ENCODE results near the gene PRKN.

PRKN gene

DNA sequence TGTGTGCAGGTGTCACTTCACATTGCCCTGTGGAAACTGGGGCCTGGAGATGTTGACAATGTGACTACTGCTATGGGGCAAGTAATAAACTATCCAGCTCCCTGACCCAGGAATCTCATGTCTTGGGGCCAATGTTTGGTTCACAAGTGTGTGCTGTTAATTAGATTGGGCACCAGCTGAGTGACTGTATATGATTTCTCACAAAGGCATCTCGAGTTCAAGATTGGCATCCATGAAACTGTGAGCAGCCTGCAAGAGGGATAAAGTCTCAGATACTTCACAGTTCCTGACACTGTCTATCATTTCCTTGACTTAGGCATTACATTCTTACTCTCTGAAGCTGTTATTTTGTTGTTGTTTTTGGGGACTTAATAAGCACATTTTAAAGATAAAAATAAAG is 264.0 kb downstream of the PRKN start:
- TF ChIP-seq GLIS3 (CRISPR knock-in tag; IDR thresholded peaks at IDR 0.05), result no peak
- no peak for TF ChIP-seq ISL1 (CRISPR knock-in tag; IDR thresholded peaks at IDR 0.05)
- TF ChIP-seq, protein P1, sequence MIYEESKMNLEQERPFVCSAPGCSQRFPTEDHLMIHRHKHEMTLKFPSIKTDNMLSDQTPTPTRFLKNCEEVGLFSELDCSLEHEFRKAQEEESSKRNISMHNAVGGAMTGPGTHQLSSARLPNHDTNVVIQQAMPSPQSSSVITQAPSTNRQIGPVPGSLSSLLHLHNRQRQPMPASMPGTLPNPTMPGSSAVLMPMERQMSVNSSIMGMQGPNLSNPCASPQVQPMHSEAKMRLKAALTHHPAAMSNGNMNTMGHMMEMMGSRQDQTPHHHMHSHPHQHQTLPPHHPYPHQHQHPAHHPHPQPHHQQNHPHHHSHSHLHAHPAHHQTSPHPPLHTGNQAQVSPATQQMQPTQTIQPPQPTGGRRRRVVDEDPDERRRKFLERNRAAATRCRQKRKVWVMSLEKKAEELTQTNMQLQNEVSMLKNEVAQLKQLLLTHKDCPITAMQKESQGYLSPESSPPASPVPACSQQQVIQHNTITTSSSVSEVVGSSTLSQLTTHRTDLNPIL (CRISPR knock-in tag; IDR thresholded peaks at IDR 0.05; ENCODE audit: low read depth), result no peak
- TF ChIP-seq ZFP30 (CRISPR knock-in tag; IDR thresholded peaks at IDR 0.05), result no peak
- TF ChIP-seq, protein P2, sequence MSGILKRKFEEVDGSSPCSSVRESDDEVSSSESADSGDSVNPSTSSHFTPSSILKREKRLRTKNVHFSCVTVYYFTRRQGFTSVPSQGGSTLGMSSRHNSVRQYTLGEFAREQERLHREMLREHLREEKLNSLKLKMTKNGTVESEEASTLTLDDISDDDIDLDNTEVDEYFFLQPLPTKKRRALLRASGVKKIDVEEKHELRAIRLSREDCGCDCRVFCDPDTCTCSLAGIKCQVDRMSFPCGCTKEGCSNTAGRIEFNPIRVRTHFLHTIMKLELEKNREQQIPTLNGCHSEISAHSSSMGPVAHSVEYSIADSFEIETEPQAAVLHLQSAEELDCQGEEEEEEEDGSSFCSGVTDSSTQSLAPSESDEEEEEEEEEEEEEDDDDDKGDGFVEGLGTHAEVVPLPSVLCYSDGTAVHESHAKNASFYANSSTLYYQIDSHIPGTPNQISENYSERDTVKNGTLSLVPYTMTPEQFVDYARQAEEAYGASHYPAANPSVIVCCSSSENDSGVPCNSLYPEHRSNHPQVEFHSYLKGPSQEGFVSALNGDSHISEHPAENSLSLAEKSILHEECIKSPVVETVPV (CRISPR knock-in tag; IDR thresholded peaks at IDR 0.05), result no peak
- no peak for TF ChIP-seq OSR1 (CRISPR knock-in tag; IDR thresholded peaks at IDR 0.05)
- TF ChIP-seq, protein P3, sequence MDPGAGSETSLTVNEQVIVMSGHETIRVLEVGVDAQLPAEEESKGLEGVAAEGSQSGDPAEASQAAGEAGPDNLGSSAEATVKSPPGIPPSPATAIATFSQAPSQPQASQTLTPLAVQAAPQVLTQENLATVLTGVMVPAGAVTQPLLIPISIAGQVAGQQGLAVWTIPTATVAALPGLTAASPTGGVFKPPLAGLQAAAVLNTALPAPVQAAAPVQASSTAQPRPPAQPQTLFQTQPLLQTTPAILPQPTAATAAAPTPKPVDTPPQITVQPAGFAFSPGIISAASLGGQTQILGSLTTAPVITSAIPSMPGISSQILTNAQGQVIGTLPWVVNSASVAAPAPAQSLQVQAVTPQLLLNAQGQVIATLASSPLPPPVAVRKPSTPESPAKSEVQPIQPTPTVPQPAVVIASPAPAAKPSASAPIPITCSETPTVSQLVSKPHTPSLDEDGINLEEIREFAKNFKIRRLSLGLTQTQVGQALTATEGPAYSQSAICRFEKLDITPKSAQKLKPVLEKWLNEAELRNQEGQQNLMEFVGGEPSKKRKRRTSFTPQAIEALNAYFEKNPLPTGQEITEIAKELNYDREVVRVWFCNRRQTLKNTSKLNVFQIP (CRISPR knock-in tag; IDR thresholded peaks at IDR 0.05; ENCODE audit: borderline replicate concordance, low read depth), result no peak
- TF ChIP-seq ZC3H10 (CRISPR knock-in tag; IDR thresholded peaks at IDR 0.05), result no peak
- TF ChIP-seq, protein P4, sequence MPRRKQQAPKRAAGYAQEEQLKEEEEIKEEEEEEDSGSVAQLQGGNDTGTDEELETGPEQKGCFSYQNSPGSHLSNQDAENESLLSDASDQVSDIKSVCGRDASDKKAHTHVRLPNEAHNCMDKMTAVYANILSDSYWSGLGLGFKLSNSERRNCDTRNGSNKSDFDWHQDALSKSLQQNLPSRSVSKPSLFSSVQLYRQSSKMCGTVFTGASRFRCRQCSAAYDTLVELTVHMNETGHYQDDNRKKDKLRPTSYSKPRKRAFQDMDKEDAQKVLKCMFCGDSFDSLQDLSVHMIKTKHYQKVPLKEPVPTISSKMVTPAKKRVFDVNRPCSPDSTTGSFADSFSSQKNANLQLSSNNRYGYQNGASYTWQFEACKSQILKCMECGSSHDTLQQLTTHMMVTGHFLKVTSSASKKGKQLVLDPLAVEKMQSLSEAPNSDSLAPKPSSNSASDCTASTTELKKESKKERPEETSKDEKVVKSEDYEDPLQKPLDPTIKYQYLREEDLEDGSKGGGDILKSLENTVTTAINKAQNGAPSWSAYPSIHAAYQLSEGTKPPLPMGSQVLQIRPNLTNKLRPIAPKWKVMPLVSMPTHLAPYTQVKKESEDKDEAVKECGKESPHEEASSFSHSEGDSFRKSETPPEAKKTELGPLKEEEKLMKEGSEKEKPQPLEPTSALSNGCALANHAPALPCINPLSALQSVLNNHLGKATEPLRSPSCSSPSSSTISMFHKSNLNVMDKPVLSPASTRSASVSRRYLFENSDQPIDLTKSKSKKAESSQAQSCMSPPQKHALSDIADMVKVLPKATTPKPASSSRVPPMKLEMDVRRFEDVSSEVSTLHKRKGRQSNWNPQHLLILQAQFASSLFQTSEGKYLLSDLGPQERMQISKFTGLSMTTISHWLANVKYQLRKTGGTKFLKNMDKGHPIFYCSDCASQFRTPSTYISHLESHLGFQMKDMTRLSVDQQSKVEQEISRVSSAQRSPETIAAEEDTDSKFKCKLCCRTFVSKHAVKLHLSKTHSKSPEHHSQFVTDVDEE (CRISPR knock-in tag; IDR thresholded peaks at IDR 0.05), result no peak
- no peak for ATAC-seq

DNA sequence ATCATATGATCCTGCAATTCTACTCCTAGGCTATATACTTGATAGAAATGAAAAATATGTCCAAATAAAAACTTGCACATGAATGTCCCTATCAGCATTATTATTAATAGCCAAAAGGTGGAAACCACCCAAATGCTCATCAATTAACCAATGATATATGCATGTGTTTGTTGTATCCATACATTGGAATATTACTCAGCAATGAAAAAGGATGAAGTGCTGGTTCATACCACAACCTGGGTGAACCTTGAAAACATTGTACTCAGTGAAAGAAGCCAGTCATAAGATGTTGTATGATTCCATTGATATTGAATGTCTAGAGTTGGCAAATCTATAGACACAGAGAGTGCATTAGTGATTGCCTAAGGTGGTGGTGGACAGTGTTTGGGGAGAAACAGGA is 267.6 kb downstream of the PRKN start:
- no peak for ATAC-seq
- TF ChIP-seq ZNF8 (CRISPR knock-in tag; IDR thresholded peaks at IDR 0.05) (peak; percentile 66), ZNF565 (CRISPR knock-in tag; conservative IDR thresholded peaks at IDR 0.05; ENCODE audit: low read depth) (no peak), ZNF70 (CRISPR knock-in tag; IDR thresholded peaks at IDR 0.05) (no peak)

DNA sequence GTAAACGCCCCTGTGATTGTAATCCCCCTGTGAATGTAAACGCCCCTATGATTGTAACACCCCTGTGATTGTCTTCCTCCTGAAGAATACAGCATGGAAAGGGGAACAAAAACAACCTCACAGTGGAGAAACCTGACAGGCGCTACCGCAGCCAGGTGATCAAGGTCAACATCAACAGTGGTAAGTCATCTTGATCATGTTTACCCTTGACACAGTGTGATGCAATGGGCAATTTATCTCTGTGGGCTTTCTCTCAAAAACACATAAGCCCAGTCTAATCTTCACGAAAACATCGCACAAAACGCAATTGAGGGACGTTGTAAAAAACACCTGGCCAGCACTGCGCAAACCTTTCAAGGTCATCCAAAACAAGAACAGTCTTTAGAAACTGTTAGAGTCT is 277.2 kb downstream of the PRKN start:
- TF ChIP-seq ZNF8 (CRISPR knock-in tag; IDR thresholded peaks at IDR 0.05) (no peak), TCF4 (CRISPR knock-in tag; IDR thresholded peaks at IDR 0.05; ENCODE audit: borderline replicate concordance) (no peak), CSDC2 (CRISPR knock-in tag; IDR thresholded peaks at IDR 0.05) (no peak), ZC3H10 (CRISPR knock-in tag; IDR thresholded peaks at IDR 0.05) (no peak), RARB (CRISPR knock-in tag; IDR thresholded peaks at IDR 0.05) (no peak), ESRRG (CRISPR knock-in tag; IDR thresholded peaks at IDR 0.05) (no peak), OSR1 (CRISPR knock-in tag; IDR thresholded peaks at IDR 0.05) (no peak), ARNTL (CRISPR knock-in tag; IDR thresholded peaks at IDR 0.05; ENCODE audit: borderline replicate concordance, low read depth) (no peak), ZNF565 (CRISPR knock-in tag; conservative IDR thresholded peaks at IDR 0.05; ENCODE audit: low read depth) (no peak), SNAI2 (CRISPR knock-in tag; IDR thresholded peaks at IDR 0.05) (no peak), ZFP3 (CRISPR knock-in tag; IDR thresholded peaks at IDR 0.05) (no peak), PPARA (CRISPR knock-in tag; IDR thresholded peaks at IDR 0.05; ENCODE audit: borderline replicate concordance) (no peak), BACH2 (CRISPR knock-in tag; IDR thresholded peaks at IDR 0.05; ENCODE audit: borderline replicate concordance) (no peak)
- TF ChIP-seq, protein P5, sequence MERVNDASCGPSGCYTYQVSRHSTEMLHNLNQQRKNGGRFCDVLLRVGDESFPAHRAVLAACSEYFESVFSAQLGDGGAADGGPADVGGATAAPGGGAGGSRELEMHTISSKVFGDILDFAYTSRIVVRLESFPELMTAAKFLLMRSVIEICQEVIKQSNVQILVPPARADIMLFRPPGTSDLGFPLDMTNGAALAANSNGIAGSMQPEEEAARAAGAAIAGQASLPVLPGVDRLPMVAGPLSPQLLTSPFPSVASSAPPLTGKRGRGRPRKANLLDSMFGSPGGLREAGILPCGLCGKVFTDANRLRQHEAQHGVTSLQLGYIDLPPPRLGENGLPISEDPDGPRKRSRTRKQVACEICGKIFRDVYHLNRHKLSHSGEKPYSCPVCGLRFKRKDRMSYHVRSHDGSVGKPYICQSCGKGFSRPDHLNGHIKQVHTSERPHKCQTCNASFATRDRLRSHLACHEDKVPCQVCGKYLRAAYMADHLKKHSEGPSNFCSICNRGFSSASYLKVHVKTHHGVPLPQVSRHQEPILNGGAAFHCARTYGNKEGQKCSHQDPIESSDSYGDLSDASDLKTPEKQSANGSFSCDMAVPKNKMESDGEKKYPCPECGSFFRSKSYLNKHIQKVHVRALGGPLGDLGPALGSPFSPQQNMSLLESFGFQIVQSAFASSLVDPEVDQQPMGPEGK (CRISPR knock-in tag; IDR thresholded peaks at IDR 0.05; ENCODE audit: borderline replicate concordance), result no peak
- TF ChIP-seq, protein P4 (CRISPR knock-in tag; IDR thresholded peaks at IDR 0.05), result no peak
- TF ChIP-seq, protein P3 (CRISPR knock-in tag; IDR thresholded peaks at IDR 0.05; ENCODE audit: borderline replicate concordance, low read depth), result no peak
- no peak for ATAC-seq

Measured in SK-N-SH treated with all-trans-retinoic acid at 6 μM for 48 hours (cell line).